Measurements from ENCODE around the gene ZER1. TPM values are rescaled to one million over a fixed set of nuclear protein-coding genes. Genes with fewer than 3 reads are reported as not detected.

ZER1 gene
- total and polyA plus RNA-seq, 2 of the 4 experiments (the other 2 are of a cell fraction), result 7.7 to 34.9 TPM

DNA sequence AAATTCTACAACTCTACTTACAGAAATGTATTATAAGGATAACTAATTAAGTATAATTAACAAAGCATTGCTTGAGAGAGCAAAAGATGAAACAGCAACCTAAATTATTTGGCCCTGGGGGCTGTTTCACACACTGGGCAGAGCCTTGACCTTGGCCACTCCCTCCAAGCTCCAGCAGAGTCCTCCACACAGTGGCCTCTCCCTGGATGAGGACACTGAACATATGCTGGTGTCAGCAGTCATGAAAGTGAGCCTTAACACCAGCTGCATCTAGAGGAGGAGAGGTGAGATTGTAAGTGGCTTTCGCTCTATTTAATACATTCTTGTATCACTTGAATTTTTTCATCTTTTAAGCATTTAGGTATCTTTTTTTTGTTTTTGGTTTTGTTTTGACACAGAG lies 24.5 kb downstream of the ZER1 start:
- TF ChIP-seq USF2 (IDR thresholded peaks at IDR 0.05; ENCODE audit: low read depth, low read length), result no peak
- no peak for TF ChIP-seq POLR2A (IDR thresholded peaks at IDR 0.05; ENCODE audit: low read depth, low read length)
- no peak for TF ChIP-seq SMC3 (IDR thresholded peaks at IDR 0.05; ENCODE audit: low read depth, low read length)
- no peak for TF ChIP-seq RFX5 (IDR thresholded peaks at IDR 0.05; ENCODE audit: low read depth, low read length)
- no peak for TF ChIP-seq BHLHE40 (IDR thresholded peaks at IDR 0.05; ENCODE audit: low read depth, low read length)
- TF ChIP-seq ELK1 (IDR thresholded peaks at IDR 0.05; ENCODE audit: borderline replicate concordance, low read depth, low read length), result no peak
- TF ChIP-seq CHD1 (IDR thresholded peaks at IDR 0.05; ENCODE audit: low read depth, low read length), result no peak
- no peak for TF ChIP-seq CTCF (conservative IDR thresholded peaks at IDR 0.05; ENCODE audit: low read depth, low read length)
- DNase-seq, result no peak
- intact Hi-C loops (cut with micrococcal nuclease), result no loop called here
- Histone ChIP-seq H3K23ac (ENCODE audit: low read depth, low read length) (no peak overlapping the region), H4K5ac (ENCODE audit: low read depth, low read length) (no peak overlapping the region), H4K20me1 (ENCODE audit: insufficient read depth, low read length) (no peaks in the 10 kb centered on the region), H3K27ac (ENCODE audit: insufficient read depth, low read length) (no peak overlapping the region), H3K9me3 (ENCODE audit: control insufficient read depth, insufficient read depth, low read length) (no peaks in the 10 kb centered on the region), H3K4me2 (ENCODE audit: low read depth, low read length) (no peak overlapping the region), H3K9me1 (ENCODE audit: insufficient read depth, low read length) (0 out of 2 replicates have a peak, but pooled peaks cover 2% of the 10 kb centered on the region), H3K27me3 (ENCODE audit: control insufficient read depth, insufficient read depth, low read length) (no peaks in the 10 kb centered on the region), H3K9ac (ENCODE audit: low read depth, low read length) (no peak overlapping the region), H3K4ac (ENCODE audit: low read depth, low read length) (no peak overlapping the region), H3K79me1 (ENCODE audit: low read depth in 1 of 2, low read length in 2 of 2) (no peaks in the 10 kb centered on the region), H4K8ac (ENCODE audit: low read depth in 2 of 2, low read length in 2 of 2) (no peak overlapping the region), H3K18ac (ENCODE audit: low read depth, low read length) (no peak overlapping the region), H3K4me1 (ENCODE audit: control insufficient read depth, insufficient read depth, low read length) (no peaks in the 10 kb centered on the region), H3K4me3 (ENCODE audit: insufficient read depth, low read depth, low read length) (no peak overlapping the region), H3K56ac (ENCODE audit: extremely low read depth, insufficient read depth, low read length) (no peak overlapping the region), H2AK5ac (ENCODE audit: low read depth, low read length) (no peak overlapping the region), H2BK20ac (ENCODE audit: low read depth, low read length) (no peak overlapping the region), H2BK15ac (ENCODE audit: low read depth, low read length) (no peak overlapping the region), H4K91ac (ENCODE audit: insufficient read depth, low read depth, low read length) (no peak overlapping the region), H2BK5ac (ENCODE audit: low read depth, low read length, poor library complexity, severe bottlenecking) (no peak overlapping the region), H2AFZ (replicated peaks; ENCODE audit: low read length, poor library complexity) (no peak overlapping the region), H2BK120ac (ENCODE audit: low read depth, low read length) (no peak overlapping the region), H3K14ac (replicated peaks; ENCODE audit: low read depth, low read length) (no peak overlapping the region), H2AK9ac (replicated peaks; ENCODE audit: low read depth, low read length, poor library complexity) (no peak overlapping the region), H3K36me3 (ENCODE audit: control insufficient read depth, insufficient read depth, low read length) (peaks cover 27% of the 10 kb centered on the region)
- ChIA-PET POLR2A (ENCODE audit: unreplicated experiment) (no interaction called here), CTCF (interaction anchor here (0.8 kb wide), 1 partner anchor 14 kb away, joined by 3 read pairs; no protein-coding TSS in a partner anchor)
- dilution Hi-C loops (cut with HindIII; ENCODE audit: low sequenced_read_pairs, unreplicated experiment), result no loop called here
- no TSS peak for BruUV-seq (replicated peaks)
- in situ Hi-C loops (cut with MboI; ENCODE audit: low sequenced_read_pairs), result no loop called here
- no CpG with 5 or more reads among the region's 1 CpG for WGBS, 2 experiments (ENCODE audit: extremely low coverage in 2 of 2, insufficient read length in 1 of 2)
- no peak for ATAC-seq (ENCODE audit: low read depth)
